Measurements from ENCODE around the gene PHF19.

Gene PHF19

DNA sequence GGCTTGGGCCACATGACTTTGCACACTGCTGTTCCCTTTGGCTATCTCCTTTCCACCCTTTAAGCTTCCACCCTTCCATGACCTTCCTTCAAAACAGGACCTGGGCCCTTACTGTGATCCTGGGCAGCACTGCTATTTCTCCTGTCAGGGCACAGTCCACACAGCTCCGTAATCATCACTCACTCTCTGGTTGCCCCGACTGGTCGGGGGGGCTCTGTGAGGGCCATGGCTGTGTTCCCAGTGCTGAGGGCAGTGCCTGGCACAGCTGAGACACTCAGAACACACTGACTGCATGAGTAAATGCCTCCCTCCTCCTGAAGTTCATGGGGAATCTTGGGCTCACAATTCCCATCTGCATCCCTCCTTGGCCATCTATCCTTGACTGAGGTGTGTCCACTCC lies 37.4 kb upstream of the PHF19 start:
- in situ Hi-C loops (cut with MboI; ENCODE audit: low sequenced_read_pairs): no loop called here

DNA sequence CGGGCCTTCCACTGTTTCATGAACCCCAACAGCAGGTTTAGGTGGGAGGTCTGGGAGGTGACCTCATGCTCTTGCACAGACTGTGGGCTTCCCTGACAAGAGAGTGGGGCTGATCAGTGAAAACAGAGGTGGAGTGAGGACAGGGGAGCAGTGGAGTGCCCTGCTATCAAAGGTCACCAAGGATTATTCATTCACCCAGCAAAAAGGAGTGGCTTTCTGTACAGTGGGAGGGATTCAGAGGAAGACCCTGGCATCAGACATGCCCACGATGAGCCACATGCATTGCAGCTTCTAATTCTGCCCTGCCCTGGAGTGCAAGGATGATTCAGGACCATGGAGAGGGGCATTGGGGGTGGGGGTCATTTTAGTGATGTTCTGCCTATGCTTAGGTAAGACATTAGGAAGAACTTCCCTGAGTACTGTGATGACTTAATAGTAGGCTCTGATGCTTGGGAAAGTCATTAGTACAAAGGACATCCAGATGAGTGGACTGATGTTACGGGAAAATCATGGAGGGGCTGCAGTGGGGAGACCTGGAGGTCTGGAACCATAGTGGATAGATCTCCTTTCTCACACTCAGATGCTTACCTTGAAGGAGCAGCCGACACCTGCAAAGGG lies 36.8 kb upstream of the PHF19 start:
- in situ Hi-C loops (cut with MboI; ENCODE audit: low sequenced_read_pairs): no loop called here

GRCh38 chr9:120912958-120913646 lies 36.1 kb upstream of the PHF19 start:
- in situ Hi-C loops (cut with MboI; ENCODE audit: low sequenced_read_pairs): no loop called here

- in situ Hi-C loops (cut with MboI; ENCODE audit: low sequenced_read_pairs): no loop called here
Observed at GRCh38 chr9:120911295-120911837, 34.4 kb upstream of the PHF19 start.

- in situ Hi-C loops (cut with MboI; ENCODE audit: low sequenced_read_pairs): no loop called here
Observed at GRCh38 chr9:120910643-120911042, 33.7 kb upstream of the PHF19 start.

DNA sequence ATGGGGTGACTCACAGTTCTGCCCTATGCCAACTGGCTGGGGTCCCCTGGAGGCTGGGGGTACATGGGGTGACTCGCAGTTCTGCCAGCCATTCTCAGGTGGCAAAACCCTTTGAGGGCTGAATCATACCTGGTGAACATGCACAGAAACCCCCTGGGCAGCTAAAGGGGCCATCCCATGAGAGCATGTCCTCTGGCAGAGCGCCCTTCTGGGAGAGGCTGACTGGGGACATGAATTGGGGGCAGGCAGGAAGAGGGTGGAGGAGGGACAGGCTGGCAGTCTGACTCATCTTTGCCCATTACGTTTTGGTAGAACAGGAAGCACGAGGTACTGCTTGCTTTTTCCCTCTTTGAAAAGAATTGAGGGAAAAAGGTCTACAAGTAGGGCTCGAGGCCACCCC lies 32.9 kb upstream of the PHF19 start:
- in situ Hi-C loops (cut with MboI; ENCODE audit: low sequenced_read_pairs): no loop called here

GRCh38 chr9:120905315-120906164 lies 28.6 kb upstream of the PHF19 start:
- in situ Hi-C loops (cut with MboI; ENCODE audit: low sequenced_read_pairs): no loop called here

GRCh38 chr9:120904978-120905301 lies 28.0 kb upstream of the PHF19 start:
- in situ Hi-C loops (cut with MboI; ENCODE audit: low sequenced_read_pairs): no loop called here

DNA sequence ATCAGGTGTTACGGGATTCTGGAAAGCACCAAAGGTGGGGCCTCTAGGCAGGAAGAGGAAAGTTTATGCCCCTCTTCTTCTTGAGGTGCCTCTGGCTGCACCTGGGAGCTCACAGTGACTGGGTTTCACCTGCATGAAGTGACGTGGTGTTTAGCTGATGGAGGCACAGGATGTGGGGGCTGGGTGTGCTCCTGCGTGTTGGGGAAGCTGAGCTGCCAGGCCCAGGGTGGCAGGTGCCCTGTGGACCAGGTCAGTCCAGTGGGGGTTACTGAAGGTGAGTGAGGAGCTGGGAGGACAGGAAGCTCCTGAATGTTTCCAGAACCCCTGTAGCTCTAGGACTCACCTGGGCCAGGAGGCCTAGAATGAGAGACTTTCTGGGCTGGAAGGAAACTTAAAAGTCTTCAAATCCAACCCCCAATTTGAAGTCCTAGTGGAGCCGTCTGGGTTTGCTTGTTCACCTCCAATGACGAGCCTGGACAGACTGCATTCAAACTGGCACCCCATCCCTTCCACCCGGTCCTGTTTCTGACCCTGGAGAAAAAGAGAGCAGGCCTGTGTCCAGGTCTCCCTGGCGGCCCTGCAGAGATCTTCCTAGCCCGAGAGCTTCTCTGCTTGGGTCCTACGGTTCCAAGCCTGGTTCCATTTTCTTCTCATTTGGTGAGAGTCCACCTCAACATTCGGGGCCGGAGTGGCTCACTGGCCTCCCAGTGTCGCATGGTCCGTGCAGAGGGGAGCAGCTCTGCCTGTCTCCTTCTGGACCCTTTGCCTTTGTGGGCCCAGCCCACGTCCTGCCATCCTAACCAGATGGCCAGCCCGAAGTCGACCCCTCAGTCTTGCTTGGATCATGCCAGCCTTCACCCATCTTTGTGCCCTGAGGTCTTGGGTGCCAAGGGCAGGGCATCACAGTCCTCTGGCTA lies 27.3 kb upstream of the PHF19 start:
- in situ Hi-C loops (cut with MboI; ENCODE audit: low sequenced_read_pairs): no loop called here

DNA sequence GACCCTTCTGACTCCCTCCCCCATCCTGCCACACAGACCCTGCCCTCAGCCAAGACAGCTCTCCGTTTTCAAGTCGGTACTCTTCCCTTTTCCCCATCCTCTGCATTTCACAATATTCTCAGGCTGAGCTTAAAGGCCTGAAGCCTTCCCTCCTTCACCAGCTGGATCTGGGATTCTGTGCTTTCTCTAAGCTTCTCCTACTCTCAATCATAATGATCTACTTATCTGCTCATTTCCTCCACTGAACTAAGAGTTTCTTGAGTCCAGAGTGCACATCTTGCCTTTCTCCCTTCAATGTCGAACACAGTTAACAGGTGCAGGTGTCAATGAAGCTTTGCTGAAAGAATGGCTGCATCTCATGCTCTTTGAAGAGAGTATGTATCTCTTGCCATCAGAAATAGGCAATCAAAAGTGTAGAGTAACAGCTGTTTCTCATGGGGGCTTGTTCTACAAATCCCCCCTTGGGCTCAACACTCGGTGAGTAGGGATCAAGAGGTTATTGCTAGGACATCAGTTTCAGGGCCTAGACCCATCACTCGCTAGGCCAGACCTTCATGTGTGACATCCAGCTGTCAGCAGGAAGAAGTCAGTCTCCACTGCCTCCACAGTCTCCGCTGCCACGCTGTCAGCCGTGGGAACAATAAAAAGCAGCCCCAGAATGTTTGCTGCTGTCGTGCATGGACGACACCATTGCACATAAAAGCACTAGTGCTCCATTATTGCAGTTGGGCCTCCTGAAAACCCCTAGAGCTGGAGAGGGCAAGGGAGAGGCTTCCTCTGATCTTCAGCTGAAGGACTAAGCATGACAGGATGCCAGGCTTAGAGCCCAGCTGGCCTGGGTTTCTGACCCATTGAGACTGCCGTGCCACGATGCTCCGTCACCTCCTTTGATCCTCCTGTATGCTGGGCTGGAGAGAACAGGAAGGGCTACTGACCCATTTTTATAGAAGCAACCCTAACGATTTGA lies 25.9 kb upstream of the PHF19 start:
- in situ Hi-C loops (cut with MboI; ENCODE audit: low sequenced_read_pairs): no loop called here

DNA sequence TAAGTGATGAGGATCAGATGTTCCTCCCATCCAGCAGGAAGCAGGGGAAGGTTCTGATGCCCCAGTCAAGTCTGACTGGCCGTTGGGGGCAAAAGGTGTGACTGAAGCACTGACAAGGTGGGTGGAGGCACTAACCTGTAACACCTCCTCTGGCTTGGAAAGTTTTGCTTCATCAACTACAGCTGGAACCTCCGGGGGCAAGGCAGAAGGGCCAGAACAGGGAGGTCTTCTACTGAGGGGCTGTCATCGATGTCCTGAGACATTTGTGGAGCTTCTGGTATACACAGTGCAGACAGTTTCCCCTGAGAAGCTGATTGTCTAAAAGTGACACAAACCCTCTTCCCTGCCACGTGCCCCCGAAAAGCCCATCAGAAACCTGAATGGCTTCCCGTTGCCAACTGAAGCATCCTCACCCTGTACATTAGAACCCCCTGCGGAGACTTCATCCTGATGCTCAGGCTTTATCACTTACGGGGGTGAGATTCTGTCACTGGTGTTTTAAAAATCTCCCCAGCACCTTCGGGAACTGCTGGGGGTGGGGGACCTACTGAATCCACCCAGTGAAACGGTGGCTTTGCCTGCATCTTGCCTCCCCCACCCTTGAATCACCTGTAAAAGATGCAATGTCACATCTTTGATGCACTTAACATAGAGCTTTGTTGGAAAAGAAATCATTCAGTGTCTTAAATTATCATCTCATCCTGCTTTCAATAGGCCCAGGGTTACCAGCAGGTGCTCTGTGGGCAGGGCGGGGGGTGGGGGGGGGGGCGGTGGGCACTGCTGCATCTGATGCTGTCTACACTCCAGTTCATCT lies 25.0 kb upstream of the PHF19 start:
- in situ Hi-C loops (cut with MboI; ENCODE audit: low sequenced_read_pairs): no loop called here

- in situ Hi-C loops (cut with MboI; ENCODE audit: low sequenced_read_pairs): no loop called here
Observed at GRCh38 chr9:120900824-120901223, 23.8 kb upstream of the PHF19 start.

GRCh38 chr9:120899490-120900068 lies 22.6 kb upstream of the PHF19 start:
- in situ Hi-C loops (cut with MboI; ENCODE audit: low sequenced_read_pairs): no loop called here

- in situ Hi-C loops (cut with MboI; ENCODE audit: low sequenced_read_pairs): no loop called here
Observed at GRCh38 chr9:120898396-120898795, 21.4 kb upstream of the PHF19 start.

GRCh38 chr9:120895951-120896350 lies 19.0 kb upstream of the PHF19 start:
- in situ Hi-C loops (cut with MboI; ENCODE audit: low sequenced_read_pairs): no loop called here

GRCh38 chr9:120894321-120895148 lies 17.5 kb upstream of the PHF19 start:
- in situ Hi-C loops (cut with MboI; ENCODE audit: low sequenced_read_pairs): no loop called here

DNA sequence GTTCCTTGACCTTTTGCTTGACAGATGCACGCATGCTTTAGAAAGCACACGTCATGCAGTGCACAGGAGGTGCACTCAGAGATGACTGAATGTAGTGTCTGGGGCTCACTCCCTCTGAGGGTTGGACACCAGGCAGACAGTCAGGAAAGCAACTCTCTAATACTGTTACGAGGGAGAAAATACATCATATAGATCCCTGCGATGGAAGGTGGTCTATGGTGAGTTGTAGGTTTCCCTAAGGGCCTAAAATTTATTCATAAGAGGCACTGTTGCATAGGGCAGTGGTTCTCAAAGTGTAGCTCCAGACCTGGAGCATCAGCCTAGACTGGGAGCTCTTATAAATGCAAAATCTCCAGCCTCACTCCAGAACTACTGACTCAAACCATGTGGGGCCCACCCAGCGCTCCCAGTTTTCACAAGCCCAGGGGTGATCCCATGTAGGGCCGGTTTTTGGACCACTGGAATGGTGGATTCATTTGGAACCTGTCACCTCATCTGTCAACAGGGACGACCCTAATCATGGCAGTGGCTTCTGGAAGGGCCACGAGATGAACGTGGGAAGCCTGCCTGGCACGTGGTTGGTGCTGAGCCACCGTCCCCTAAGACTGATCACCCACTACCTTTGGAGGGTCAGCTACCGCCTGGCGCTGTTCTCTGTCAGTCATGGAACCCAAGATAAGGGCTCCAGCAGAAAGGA lies 16.8 kb upstream of the PHF19 start:
- in situ Hi-C loops (cut with MboI; ENCODE audit: low sequenced_read_pairs): no loop called here
